Cardiac muscle cell (in vitro differentiated cells and primary cell): Measurements from ENCODE around the gene PAX8. TPM values are rescaled to one million over a fixed set of nuclear protein-coding genes. Genes with fewer than 3 reads are reported as not detected.

Experiments
- DNase-seq, 2 donors: peaks; one replicate each; pipeline versions ENCODE4 v3.0.0 to v3.0.0-alpha.2; 2010 to 2017; ENCODE audit warnings: low read depth in 1 of 2, low spot score in 1 of 2
- H3K27ac ChIP-seq: fragments of 200-600 bp; sonication (generic); 2 replicates; pipeline ENCODE4 v1.5.1; 2016
- H3K27me3 ChIP-seq: fragments of 200-600 bp; sonication (generic); 2 replicates; pipeline ENCODE4 v1.6.0; 2016; ENCODE audit warnings: control low read depth
- H3K36me3 ChIP-seq: fragments of 200-600 bp; sonication (generic); 2 replicates; pipeline ENCODE4 v1.5.1; 2016; ENCODE audit warnings: control low read depth
- H3K4me1 ChIP-seq: fragments of 200-600 bp; sonication (generic); 2 replicates; pipeline ENCODE4 v1.8.1; 2017; ENCODE audit warnings: low read depth, mild to moderate bottlenecking, mixed run types
- H3K4me3 ChIP-seq: fragments of 200-600 bp; sonication (generic); 2 replicates; pipeline ENCODE4 v1.5.1; 2016; ENCODE audit warnings: mild to moderate bottlenecking
- H3K9me3 ChIP-seq: fragments of 200-600 bp; sonication (generic); 2 replicates; pipeline ENCODE4 v1.5.1; 2017; ENCODE audit warnings: low read depth, mild to moderate bottlenecking, control low read depth
- polyA plus RNA-seq: library from polyadenylated mRNA; unstranded; fragments of >200 nt; fragmentation: Nextera tagmentation; extraction: Ambion mirVana; gene quantifications from 2 replicates; pipeline ENCODE4 v1.2.1, GENCODE V29; 2016
- total RNA-seq: library from RNA; depleted of rRNA; stranded (reverse); fragments of >200 nt; gene quantifications from 2 replicates; pipeline ENCODE4 v1.2.3, GENCODE V29; 2016
- TF ChIP-seq, protein P1 (sequence below): IDR thresholded peaks from 2 replicates; pipeline ENCODE4 v1.5.1; 2012; ENCODE audit warnings: low read depth, mild to moderate bottlenecking, low read length

PAX8 gene
- total and polyA plus RNA-seq, 2 experiments from 2014 or later: not detected

DNA sequence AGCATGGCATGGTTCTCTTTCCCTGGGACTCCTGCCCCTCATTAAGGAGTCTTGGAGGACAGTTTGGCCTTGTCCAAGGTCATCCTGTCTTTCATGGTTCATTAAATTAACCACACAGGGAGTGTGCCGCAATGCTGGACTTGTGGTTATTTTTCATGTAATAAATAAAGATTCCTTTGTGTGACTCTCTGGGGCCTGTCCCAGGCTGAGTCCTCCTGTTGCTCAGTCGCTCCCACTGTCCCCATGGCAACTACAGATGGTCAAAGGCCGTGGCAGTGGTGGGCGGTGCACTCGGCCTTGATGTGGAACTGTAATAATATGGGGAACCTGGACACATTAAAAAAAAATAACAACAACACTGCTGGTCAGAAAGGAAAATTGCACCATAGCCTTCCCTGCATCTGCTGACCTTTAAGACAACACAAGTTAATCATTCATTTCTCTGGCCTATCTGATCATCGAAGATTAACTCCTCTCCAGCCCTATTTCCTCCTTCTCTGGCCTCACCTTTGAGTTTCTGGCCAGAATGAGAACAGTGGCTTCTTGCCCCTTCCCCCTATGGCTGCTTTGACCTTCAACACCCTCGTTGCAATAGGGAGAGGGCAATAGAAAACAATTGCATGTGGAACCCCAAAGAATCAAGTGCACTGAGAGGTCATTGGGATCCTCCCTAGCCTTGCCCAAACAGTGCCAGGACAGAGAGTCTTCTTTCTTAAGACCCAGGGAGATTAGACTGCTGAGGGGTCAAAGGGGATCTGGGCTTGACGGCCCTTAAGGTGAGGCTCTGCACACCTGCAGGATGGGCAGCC is 60.2 kb downstream of the PAX8 start:
- H3K4me1 ChIP-seq: peaks cover 7% of the 10 kb centered on the region
- TF ChIP-seq, protein P1, sequence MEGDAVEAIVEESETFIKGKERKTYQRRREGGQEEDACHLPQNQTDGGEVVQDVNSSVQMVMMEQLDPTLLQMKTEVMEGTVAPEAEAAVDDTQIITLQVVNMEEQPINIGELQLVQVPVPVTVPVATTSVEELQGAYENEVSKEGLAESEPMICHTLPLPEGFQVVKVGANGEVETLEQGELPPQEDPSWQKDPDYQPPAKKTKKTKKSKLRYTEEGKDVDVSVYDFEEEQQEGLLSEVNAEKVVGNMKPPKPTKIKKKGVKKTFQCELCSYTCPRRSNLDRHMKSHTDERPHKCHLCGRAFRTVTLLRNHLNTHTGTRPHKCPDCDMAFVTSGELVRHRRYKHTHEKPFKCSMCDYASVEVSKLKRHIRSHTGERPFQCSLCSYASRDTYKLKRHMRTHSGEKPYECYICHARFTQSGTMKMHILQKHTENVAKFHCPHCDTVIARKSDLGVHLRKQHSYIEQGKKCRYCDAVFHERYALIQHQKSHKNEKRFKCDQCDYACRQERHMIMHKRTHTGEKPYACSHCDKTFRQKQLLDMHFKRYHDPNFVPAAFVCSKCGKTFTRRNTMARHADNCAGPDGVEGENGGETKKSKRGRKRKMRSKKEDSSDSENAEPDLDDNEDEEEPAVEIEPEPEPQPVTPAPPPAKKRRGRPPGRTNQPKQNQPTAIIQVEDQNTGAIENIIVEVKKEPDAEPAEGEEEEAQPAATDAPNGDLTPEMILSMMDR: no peak
- H3K27me3 ChIP-seq: no peaks in the 10 kb centered on the region
- no peak overlapping the region for H3K4me3 ChIP-seq
- H3K27ac ChIP-seq: no peak overlapping the region
- H3K9me3 ChIP-seq: no peaks in the 10 kb centered on the region
- DNase-seq: no peak
- H3K36me3 ChIP-seq: no peaks in the 10 kb centered on the region

DNA sequence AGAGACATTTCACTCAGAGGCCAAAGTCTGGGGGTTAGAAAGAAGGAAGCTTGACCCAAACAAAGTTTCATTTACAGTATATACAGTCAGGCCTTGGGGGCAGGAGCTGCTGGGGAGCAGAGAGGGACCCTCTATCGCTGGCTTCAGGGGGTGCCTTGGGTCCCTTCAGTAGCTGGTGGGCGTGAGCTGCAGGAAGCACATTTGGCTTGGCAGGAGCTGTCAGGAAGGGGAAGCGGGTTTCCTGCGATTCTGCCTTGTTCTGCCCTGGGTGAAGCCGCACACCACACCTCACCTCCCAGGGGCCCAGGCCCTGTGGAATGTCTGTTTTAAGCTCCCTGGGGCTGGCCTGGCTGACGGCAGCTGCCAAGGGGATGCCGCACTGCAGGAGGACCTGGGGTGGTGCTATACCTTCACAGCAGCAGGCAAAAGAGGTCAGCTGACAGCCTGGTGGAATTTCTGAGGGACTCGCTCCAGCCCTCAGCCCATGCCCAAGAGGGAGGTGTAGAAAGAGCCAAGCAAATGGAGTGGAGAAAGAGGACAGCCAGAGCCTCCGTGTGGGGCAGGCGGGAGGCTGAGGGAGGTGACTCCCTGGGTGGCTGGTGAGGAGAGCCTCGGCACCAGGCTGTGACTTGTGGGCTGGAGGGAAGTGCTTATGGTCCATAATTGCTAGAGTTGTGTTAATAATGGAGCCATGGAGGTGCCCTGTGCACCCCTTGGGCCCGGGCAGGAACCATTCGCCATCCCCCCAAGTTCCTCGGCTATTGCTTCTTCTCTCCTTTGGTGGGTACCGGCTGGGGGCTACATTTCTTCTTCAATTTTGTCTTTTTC is 61.1 kb downstream of the PAX8 start:
- no peak overlapping the region for H3K27ac ChIP-seq
- peak in 1 of 2 donors; percentile 36 for DNase-seq

DNA sequence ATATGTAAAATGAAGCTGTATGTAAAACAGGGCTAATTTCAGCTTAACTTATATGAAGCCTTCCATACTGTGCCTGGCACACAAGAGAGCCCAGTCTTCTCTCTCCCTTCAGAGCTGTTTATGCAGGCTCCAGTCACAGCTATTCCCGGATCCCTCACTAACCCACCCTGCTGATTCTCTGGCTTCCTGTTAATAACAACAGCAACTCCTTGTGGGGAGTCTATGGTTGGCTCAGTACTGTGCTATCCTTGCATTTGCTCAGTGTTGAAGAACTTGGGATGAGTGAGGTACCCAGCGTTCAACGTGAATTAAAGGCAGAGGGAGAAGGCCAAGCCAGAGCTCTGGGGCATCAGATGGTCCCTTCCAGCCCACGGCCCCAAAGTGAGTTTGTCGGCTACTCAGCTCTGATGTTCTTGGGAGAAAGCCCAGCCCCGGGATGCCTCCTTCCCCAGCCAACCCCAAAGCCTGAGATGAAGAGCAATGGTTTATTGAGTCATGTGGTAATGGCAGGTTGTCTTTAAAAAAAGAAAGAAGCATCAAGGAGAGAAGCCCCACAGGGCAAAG is 61.7 kb downstream of the PAX8 start:
- Histone ChIP-seq H3K4me1 (peaks cover 10% of the 10 kb centered on the region), H3K27me3 (no peaks in the 10 kb centered on the region), H3K27ac (no peak overlapping the region), H3K9me3 (no peaks in the 10 kb centered on the region), H3K4me3 (no peak overlapping the region), H3K36me3 (no peaks in the 10 kb centered on the region)
- DNase-seq: no peak
- TF ChIP-seq, protein P1: no peak

More for the DNA sequence above, 61.1 kb downstream of the PAX8 start:
- H3K36me3 ChIP-seq: no peaks in the 10 kb centered on the region
- TF ChIP-seq, protein P1: no peak
- H3K4me3 ChIP-seq: no peak overlapping the region
- no peaks in the 10 kb centered on the region for H3K27me3 ChIP-seq
- H3K9me3 ChIP-seq: no peaks in the 10 kb centered on the region
- H3K4me1 ChIP-seq: peaks cover 7% of the 10 kb centered on the region

DNA sequence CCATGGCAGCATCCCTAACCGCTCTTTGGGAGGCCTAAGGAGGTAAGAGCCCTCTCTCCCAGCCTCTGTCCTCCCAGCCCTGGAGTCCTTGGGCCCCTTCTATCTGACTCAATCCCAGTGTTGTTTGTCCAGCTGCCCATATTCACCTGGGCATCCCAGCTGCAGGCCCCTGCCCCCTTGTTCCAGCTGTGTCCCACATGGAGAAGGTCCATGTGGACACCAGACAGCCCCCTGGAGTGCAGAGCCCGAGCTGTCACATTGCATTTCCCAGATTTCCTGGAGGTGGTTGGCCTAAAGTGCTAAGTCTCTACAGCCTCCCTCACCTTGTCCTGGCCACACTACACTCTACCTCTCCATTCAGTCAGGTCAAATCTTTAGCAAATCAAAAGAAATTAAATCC is 62.4 kb downstream of the PAX8 start:
- DNase-seq: no peak
- H3K27ac ChIP-seq: no peak overlapping the region
- H3K36me3 ChIP-seq: no peaks in the 10 kb centered on the region
- H3K9me3 ChIP-seq: no peaks in the 10 kb centered on the region
- H3K4me3 ChIP-seq: no peak overlapping the region
- H3K27me3 ChIP-seq: no peaks in the 10 kb centered on the region
- TF ChIP-seq, protein P1: no peak
- peaks cover 13% of the 10 kb centered on the region for H3K4me1 ChIP-seq

DNA sequence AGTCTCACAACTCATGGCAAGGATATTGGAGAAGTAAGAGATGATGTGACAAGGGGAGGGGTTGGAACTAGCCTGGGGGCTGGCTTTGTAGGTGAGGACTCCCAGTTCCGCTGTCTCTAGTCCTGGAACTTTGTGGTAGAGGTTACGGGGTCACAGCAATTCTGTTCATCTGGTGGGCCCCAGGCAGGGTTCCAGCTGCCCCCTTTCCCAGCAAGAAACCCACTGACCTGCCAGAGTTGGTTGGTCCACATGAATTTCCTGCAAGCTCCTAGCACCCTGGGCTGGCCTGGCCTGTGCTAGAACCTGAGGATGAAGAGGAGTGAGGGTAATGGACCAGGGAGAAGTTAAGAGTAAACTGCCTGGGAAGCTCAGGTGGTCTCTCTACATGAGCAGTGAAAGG is 63.7 kb downstream of the PAX8 start:
- Histone ChIP-seq H3K9me3 (no peaks in the 10 kb centered on the region), H3K27me3 (no peaks in the 10 kb centered on the region), H3K36me3 (no peaks in the 10 kb centered on the region), H3K27ac (no peak overlapping the region), H3K4me3 (no peak overlapping the region), H3K4me1 (peaks cover 13% of the 10 kb centered on the region)
- TF ChIP-seq, protein P1: no peak
- DNase-seq: no peak
